ENCODE data around the gene KCNAB3. TPM values are rescaled to one million over a fixed set of nuclear protein-coding genes. Genes with fewer than 3 reads are reported as not detected.
A peak's percentile ranks its signal among the peaks of the same experiment; 100 is the strongest.

Gene KCNAB3
- polyA plus RNA-seq (5.6 and 7.6 TPM in 2 replicates), polyA minus RNA-seq (1.4 and 2.2 TPM in 2 replicates)

DNA sequence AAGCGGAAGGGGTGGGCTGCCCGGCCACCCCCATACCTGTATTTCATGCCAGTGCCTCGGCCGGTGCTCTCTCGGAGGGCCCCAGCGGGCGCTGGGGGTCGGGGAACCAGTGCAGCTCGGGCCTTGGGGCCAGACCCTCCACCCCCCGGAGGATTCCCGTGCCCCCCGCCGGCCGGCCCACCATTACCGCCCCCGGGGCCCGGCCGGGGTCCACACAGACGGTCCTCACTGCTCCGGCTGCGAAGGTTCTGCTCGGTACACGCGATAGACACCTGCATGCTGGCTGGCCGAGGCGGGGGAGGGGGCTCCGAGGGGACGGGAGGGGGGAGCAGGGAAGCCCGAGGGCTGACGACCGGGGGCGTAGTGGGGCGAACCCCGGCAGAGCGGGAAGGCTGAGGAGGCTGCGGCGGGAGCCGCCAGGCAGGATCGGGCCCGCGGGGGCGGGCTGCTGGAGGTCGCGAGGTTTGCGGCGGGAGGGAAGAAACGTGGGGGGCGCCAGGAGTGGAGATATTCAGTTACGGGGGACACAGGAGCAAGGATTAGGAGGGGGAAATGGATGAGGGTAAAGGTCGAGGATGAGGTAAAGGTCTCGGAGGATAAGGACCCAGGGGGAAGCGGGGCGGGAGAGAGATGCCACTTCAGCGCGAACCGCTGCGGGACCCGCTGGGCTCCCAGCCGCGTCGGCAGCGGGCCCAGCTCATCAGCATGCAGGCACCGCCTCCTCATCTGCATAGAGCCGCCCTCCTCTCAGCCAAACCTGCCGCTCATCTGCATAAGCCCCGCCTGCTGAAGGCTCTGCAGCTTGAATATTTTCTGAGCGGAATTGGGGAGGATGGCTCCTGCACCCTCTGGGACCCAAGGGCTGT lies at the start of gene KCNAB3:
Gene KCNAB3 (minus strand): TSS at position 699 of the 866 bp plus-strand sequence. CDS start 421 bp downstream, at position 278.
- H3K27ac ChIP-seq (ENCODE audit: low read length), result no peak within 1 kb of the TSS
- H3K9ac ChIP-seq (ENCODE audit: low read length), result peak within 1 kb of the TSS; percentile 89
- no peaks in the 10 kb centered on the region for H4K20me1 ChIP-seq (ENCODE audit: insufficient read depth)
- H3K36me3 ChIP-seq (ENCODE audit: insufficient read depth, low read length), result no peaks in the 10 kb centered on the region
- no peaks in the 10 kb centered on the region for H3K9me3 ChIP-seq (ENCODE audit: low read length)
- peak within 1 kb of the TSS; percentile 91 for H3K4me3 ChIP-seq (ENCODE audit: low read length)
- H3K27me3 ChIP-seq (ENCODE audit: insufficient read depth, low read depth, low read length), result no peaks in the 10 kb centered on the region
- TF ChIP-seq REST (IDR thresholded peaks at IDR 0.05; ENCODE audit: borderline replicate concordance) (no peak), POLR2AphosphoS5 (IDR thresholded peaks at IDR 0.05) (no peak), EP300 (conservative IDR thresholded peaks at IDR 0.05; ENCODE audit: poor library complexity, severe bottlenecking) (no peak), EZH2 (IDR thresholded peaks at IDR 0.05; ENCODE audit: borderline replicate concordance, insufficient read depth, low read length, poor library complexity, severe bottlenecking) (no peak), SMC3 (conservative IDR thresholded peaks at IDR 0.05; ENCODE audit: poor library complexity) (no peak), RAD21 (conservative IDR thresholded peaks at IDR 0.05) (no peak), CTCF (IDR thresholded peaks at IDR 0.05; ENCODE audit: poor library complexity, severe bottlenecking) (no peak), TAF1 (IDR thresholded peaks at IDR 0.05; ENCODE audit: low read depth) (no peak), MXI1 (conservative IDR thresholded peaks at IDR 0.05; ENCODE audit: poor library complexity, severe bottlenecking) (no peak)
- H3K4me2 ChIP-seq (ENCODE audit: low read length), result peak within 1 kb of the TSS; percentile 100
- H3K79me2 ChIP-seq (replicated peaks; ENCODE audit: insufficient read depth, low read length), result peaks cover 35% of the 10 kb centered on the region
- H2AFZ ChIP-seq (ENCODE audit: low read depth, low read length), result no peak within 1 kb of the TSS
- no peaks in the 10 kb centered on the region for H3F3A ChIP-seq (ENCODE audit: insufficient read depth, low read length, poor library complexity, severe bottlenecking)
- no peaks in the 10 kb centered on the region for H3K9me2 ChIP-seq (ENCODE audit: insufficient read depth, low read length)

GRCh38 chr17:7977805-7978204 lies 48.1 kb upstream of the KCNAB3 start:
- no peak for TF ChIP-seq REST (IDR thresholded peaks at IDR 0.05; ENCODE audit: borderline replicate concordance)
- no peak overlapping the region for H3K9ac ChIP-seq (ENCODE audit: low read length)
- no peaks in the 10 kb centered on the region for H3K9me2 ChIP-seq (ENCODE audit: insufficient read depth, low read length)
- no peaks in the 10 kb centered on the region for H3K36me3 ChIP-seq (ENCODE audit: insufficient read depth, low read length)
- no peaks in the 10 kb centered on the region for H3K27me3 ChIP-seq (ENCODE audit: insufficient read depth, low read depth, low read length)
- no peak overlapping the region for H3K27ac ChIP-seq (ENCODE audit: low read length)
- H3K79me2 ChIP-seq (replicated peaks; ENCODE audit: insufficient read depth, low read length), result no peaks in the 10 kb centered on the region
- H4K20me1 ChIP-seq (ENCODE audit: insufficient read depth), result no peaks in the 10 kb centered on the region
- no peaks in the 10 kb centered on the region for H3K9me3 ChIP-seq (ENCODE audit: low read length)
- no peak overlapping the region for H2AFZ ChIP-seq (ENCODE audit: low read depth, low read length)
- no peak overlapping the region for H3K4me2 ChIP-seq (ENCODE audit: low read length)
- H3F3A ChIP-seq (ENCODE audit: insufficient read depth, low read length, poor library complexity, severe bottlenecking), result no peaks in the 10 kb centered on the region
- no peak overlapping the region for H3K4me3 ChIP-seq (ENCODE audit: low read length)
